Caco-2 (cell line): Measurements from ENCODE around the gene FOXJ3. TPM values are rescaled to one million over a fixed set of nuclear protein-coding genes. Genes with fewer than 3 reads are reported as not detected.

Source experiments
- BruUV-seq: library from RNA; stranded (reverse); fragments of 400-500 nt; replicated peaks from 2 replicates; lab custom pipeline; 2021; lab: Mats Ljungman, UMichigan
- CTCF ChIA-PET: fragments of 300-600 bp; sonication (Branson Sonifier 250); formaldehyde crosslinking; loops from one replicate; lab custom pipeline; 2022; ENCODE audit warnings: antibody characterized with exemption; lab: Charles Lee
- POLR2A ChIA-PET: fragments of 300-600 bp; sonication (Branson Sonifier 250); formaldehyde crosslinking; loops from one replicate; lab custom pipeline; 2022; ENCODE audit warnings: antibody characterized with exemption; lab: Charles Lee
- DNase-seq, 2 experiments: peaks; one replicate each; pipeline versions ENCODE4 v3.0.0 to v3.0.0-alpha.2; 2020 to 2022
- H3K27me3 ChIP-seq: replicated peaks from 2 replicates; pipeline ENCODE4 v1.6.0; 2011; ENCODE audit warnings: low read length; ENCODE audit not compliant: control insufficient read depth, insufficient read depth
- H3K36me3 ChIP-seq: 2 replicates; pipeline ENCODE4 v1.5.1; 2011; ENCODE audit warnings: low read length; ENCODE audit not compliant: control insufficient read depth, insufficient read depth
- H3K4me1 ChIP-seq: fragments of 250-450 bp; sonication (Bioruptor Pico); 2 replicates; pipeline ENCODE4 v1.5.1; 2020; ENCODE audit warnings: mild to moderate bottlenecking
- H3K4me3 ChIP-seq: 2 replicates; pipeline ENCODE4 v1.5.1; 2011; ENCODE audit warnings: low read depth, mild to moderate bottlenecking, control low read depth, low read length
- H3K9me3 ChIP-seq: fragments of 250-450 bp; sonication (Bioruptor Pico); 2 replicates; pipeline ENCODE4 v1.5.1; 2020; ENCODE audit warnings: mild to moderate bottlenecking, moderate library complexity
- H3K27ac Mint-ChIP-seq: one replicate; pipeline ENCODE4 v1.8.0; 2022; ENCODE audit warnings: mixed read lengths; ENCODE audit not compliant: unreplicated experiment
- H3K27me3 Mint-ChIP-seq: one replicate; pipeline ENCODE4 v1.8.0; 2022; ENCODE audit warnings: mixed read lengths; ENCODE audit not compliant: insufficient read depth, unreplicated experiment
- H3K36me3 Mint-ChIP-seq: one replicate; pipeline ENCODE4 v1.8.0; 2022; ENCODE audit warnings: mild to moderate bottlenecking, mixed read lengths; ENCODE audit not compliant: insufficient read depth, unreplicated experiment
- H3K4me1 Mint-ChIP-seq: one replicate; pipeline ENCODE4 v1.8.0; 2022; ENCODE audit warnings: low read depth, mixed read lengths; ENCODE audit not compliant: unreplicated experiment
- H3K4me3 Mint-ChIP-seq: one replicate; pipeline ENCODE4 v1.8.0; 2022; ENCODE audit warnings: mild to moderate bottlenecking, moderate library complexity, mixed read lengths; ENCODE audit not compliant: unreplicated experiment
- H3K9me3 Mint-ChIP-seq: one replicate; pipeline ENCODE4 v1.8.0; 2022; ENCODE audit warnings: mixed read lengths; ENCODE audit not compliant: unreplicated experiment
- intact Hi-C: fragments of 100-400 bp; cut with micrococcal nuclease; formaldehyde crosslinking; loops from one replicate; pipeline ENCODE4 v1.10.0; 2022; ENCODE audit not compliant: unreplicated experiment
- total RNA-seq: library from RNA; stranded (reverse); gene quantifications from 2 replicates; pipeline ENCODE4 v1.2.3, GENCODE V29; 2022
- TF ChIP-seq, protein P1 (sequence below), 2 experiments: fragments of 200-600 bp in 1 of 2; IDR thresholded peaks; 1 replicate in 1 of 2; 2 replicates in 1 of 2; pipeline versions ENCODE4 v1.5.1 to v1.8.0; 2011 to 2022; ENCODE audit warnings: antibody characterized with exemption in 1 of 2, control low read depth in 1 of 2, inconsistent platforms in 1 of 2, low read depth in 1 of 2, low read length in 1 of 2, mild to moderate bottlenecking in 1 of 2, moderate library complexity in 1 of 2; ENCODE audit not compliant: insufficient read depth in 1 of 2, severe bottlenecking in 1 of 2, unreplicated experiment in 1 of 2

FOXJ3 gene
- total RNA-seq, 1 experiment from 2014 or later = 60.2 TPM

DNA sequence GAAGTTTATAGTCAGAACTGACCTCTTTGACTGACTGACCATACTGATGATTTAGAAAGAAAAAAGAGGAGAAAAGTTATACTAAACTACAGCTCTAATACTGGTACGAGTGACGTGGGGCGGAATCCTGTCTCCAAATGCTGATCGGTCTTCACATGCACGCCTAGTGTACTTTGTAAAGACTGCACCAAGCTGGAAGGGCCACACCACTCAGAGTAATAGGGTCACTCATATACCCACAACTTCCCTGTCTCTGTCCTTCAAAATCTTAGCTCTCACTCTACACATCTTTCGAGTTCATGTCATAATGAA is 151.1 kb downstream of the FOXJ3 start:
- H3K36me3 Mint-ChIP-seq = peaks cover 51% of the 10 kb centered on the region
- BruUV-seq = no TSS peak
- H3K9me3 ChIP-seq = no peaks in the 10 kb centered on the region
- no peak overlapping the region for H3K27ac Mint-ChIP-seq
- H3K4me3 ChIP-seq = no peak overlapping the region
- ChIA-PET POLR2A (no interaction called here), CTCF (no interaction called here)
- intact Hi-C loops = no loop called here
- H3K36me3 ChIP-seq = peaks cover 2% of the 10 kb centered on the region
- TF ChIP-seq, protein P1, sequence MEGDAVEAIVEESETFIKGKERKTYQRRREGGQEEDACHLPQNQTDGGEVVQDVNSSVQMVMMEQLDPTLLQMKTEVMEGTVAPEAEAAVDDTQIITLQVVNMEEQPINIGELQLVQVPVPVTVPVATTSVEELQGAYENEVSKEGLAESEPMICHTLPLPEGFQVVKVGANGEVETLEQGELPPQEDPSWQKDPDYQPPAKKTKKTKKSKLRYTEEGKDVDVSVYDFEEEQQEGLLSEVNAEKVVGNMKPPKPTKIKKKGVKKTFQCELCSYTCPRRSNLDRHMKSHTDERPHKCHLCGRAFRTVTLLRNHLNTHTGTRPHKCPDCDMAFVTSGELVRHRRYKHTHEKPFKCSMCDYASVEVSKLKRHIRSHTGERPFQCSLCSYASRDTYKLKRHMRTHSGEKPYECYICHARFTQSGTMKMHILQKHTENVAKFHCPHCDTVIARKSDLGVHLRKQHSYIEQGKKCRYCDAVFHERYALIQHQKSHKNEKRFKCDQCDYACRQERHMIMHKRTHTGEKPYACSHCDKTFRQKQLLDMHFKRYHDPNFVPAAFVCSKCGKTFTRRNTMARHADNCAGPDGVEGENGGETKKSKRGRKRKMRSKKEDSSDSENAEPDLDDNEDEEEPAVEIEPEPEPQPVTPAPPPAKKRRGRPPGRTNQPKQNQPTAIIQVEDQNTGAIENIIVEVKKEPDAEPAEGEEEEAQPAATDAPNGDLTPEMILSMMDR (IDR thresholded peaks at IDR 0.05; ENCODE audit: insufficient read depth in 1 of 2, low read depth in 1 of 2, low read length in 1 of 2, severe bottlenecking in 1 of 2, unreplicated experiment in 1 of 2) = no peak
- H3K27me3 Mint-ChIP-seq = no peaks in the 10 kb centered on the region
- no peak for DNase-seq
- no peak overlapping the region for H3K4me3 Mint-ChIP-seq
- H3K9me3 Mint-ChIP-seq = no peaks in the 10 kb centered on the region
- H3K4me1 Mint-ChIP-seq = peaks cover 15% of the 10 kb centered on the region
- 0 out of 2 replicates have a peak, but pooled peaks cover 9% of the 10 kb centered on the region for H3K4me1 ChIP-seq
- no peaks in the 10 kb centered on the region for H3K27me3 ChIP-seq

- H3K36me3 Mint-ChIP-seq = peaks cover 47% of the 10 kb centered on the region
- POLR2A ChIA-PET = no interaction called here
- intact Hi-C loops = no loop called here
These were observed 151.7 kb downstream of the FOXJ3 start for GRCh38 chr1:42183210-42183956.

DNA sequence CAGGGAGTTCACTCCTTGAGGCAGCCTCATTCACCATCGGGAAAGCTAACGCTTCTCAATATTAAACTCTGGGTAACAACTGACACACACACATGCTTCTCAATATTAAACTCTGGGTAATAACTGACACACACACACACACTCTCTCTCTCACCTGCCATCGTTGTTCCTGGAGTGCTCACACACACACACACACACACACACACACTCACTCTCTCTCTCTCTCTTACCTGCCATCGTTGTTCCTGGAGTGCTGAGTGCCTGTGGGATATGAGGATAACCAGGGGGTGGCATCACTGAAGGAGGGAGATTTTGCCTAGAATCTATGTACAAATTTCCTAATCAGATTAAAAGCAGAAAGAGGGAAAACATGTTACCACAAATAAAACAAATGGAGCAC is 153.3 kb downstream of the FOXJ3 start:
- Histone ChIP-seq H3K4me1 (peaks cover 19% of the 10 kb centered on the region; the same call in 1 of the 2 replicates), H3K4me3 (no peak overlapping the region), H3K27me3 (no peaks in the 10 kb centered on the region), H3K9me3 (no peaks in the 10 kb centered on the region), H3K36me3 (peaks cover 2% of the 10 kb centered on the region)
- no peaks in the 10 kb centered on the region for H3K9me3 Mint-ChIP-seq
- ChIA-PET POLR2A (no interaction called here), CTCF (no interaction called here)
- H3K36me3 Mint-ChIP-seq = peaks cover 41% of the 10 kb centered on the region
- TF ChIP-seq, protein P1 (IDR thresholded peaks at IDR 0.05; ENCODE audit: insufficient read depth in 1 of 2, low read depth in 1 of 2, low read length in 1 of 2, severe bottlenecking in 1 of 2, unreplicated experiment in 1 of 2) = no peak
- no peak overlapping the region for H3K4me3 Mint-ChIP-seq
- no TSS peak for BruUV-seq
- no peak for DNase-seq
- H3K27me3 Mint-ChIP-seq = no peaks in the 10 kb centered on the region
- H3K27ac Mint-ChIP-seq = no peak overlapping the region
- peaks cover 13% of the 10 kb centered on the region for H3K4me1 Mint-ChIP-seq
- intact Hi-C loops = no loop called here

More at GRCh38 chr1:42183210-42183956, 151.7 kb downstream of the FOXJ3 start:
- peaks cover 13% of the 10 kb centered on the region; the same call in 1 of the 2 replicates for H3K4me1 ChIP-seq
- H3K36me3 ChIP-seq = peaks cover 2% of the 10 kb centered on the region
- Mint-ChIP-seq H3K27ac (no peak overlapping the region), H3K4me3 (no peak overlapping the region), H3K9me3 (no peaks in the 10 kb centered on the region), H3K4me1 (peaks cover 15% of the 10 kb centered on the region), H3K27me3 (no peaks in the 10 kb centered on the region)
- TF ChIP-seq, protein P1 (IDR thresholded peaks at IDR 0.05; ENCODE audit: insufficient read depth in 1 of 2, low read depth in 1 of 2, low read length in 1 of 2, severe bottlenecking in 1 of 2, unreplicated experiment in 1 of 2) = no peak
- no peaks in the 10 kb centered on the region for H3K27me3 ChIP-seq
- CTCF ChIA-PET = interaction anchor here (1.2 kb wide), 1 partner anchor 10 kb away, joined by 4 read pairs; no protein-coding TSS in a partner anchor
- H3K4me3 ChIP-seq = no peak overlapping the region
- DNase-seq = no peak
- BruUV-seq = no TSS peak
- H3K9me3 ChIP-seq = no peaks in the 10 kb centered on the region
